NB4 (cell line): ENCODE data around the gene CIB4.
A peak's percentile ranks its signal among the peaks of the same experiment; 100 is the strongest.

Experiments used
- DNase-seq: peaks from one replicate; pipeline ENCODE4 v3.0.0; 2010; ENCODE audit warnings: low read depth
- H3K4me3 ChIP-seq: one replicate; pipeline ENCODE4 v1.5.1; 2011; ENCODE audit warnings: mild to moderate bottlenecking, low read depth, low read length, moderate library complexity
- CTCF ChIP-seq: IDR thresholded peaks from one replicate; pipeline ENCODE4 v1.5.1; 2012; ENCODE audit warnings: low read depth, low read length
- MAX ChIP-seq: IDR thresholded peaks from 2 replicates; pipeline ENCODE4 v1.6.1; 2011; ENCODE audit warnings: low read depth, low read length
- MYC ChIP-seq: IDR thresholded peaks from 2 replicates; pipeline ENCODE4 v1.6.1; 2011; ENCODE audit warnings: low read depth, low read length
- POLR2A ChIP-seq: IDR thresholded peaks from 2 replicates; pipeline ENCODE4 v1.6.1; 2011; ENCODE audit warnings: mild to moderate bottlenecking; ENCODE audit not compliant: insufficient read length; ENCODE audit errors: extremely low read depth

The CIB4 gene

GRCh38 chr2:26579723-26580040 lies 61.5 kb downstream of the CIB4 start:
- no peak for DNase-seq
- no peak for TF ChIP-seq POLR2A
- no peak for TF ChIP-seq MYC
- TF ChIP-seq CTCF: no peak
- TF ChIP-seq MAX: no peak
- no peak overlapping the region for H3K4me3 ChIP-seq

- TF ChIP-seq MYC (no peak), CTCF (no peak), POLR2A (no peak), MAX (no peak)
- H3K4me3 ChIP-seq: no peak overlapping the region
- DNase-seq: no peak
These were observed 62.0 kb downstream of the CIB4 start for GRCh38 chr2:26579025-26579722.

GRCh38 chr2:26578581-26578980 lies 62.6 kb downstream of the CIB4 start:
- H3K4me3 ChIP-seq: no peak overlapping the region
- TF ChIP-seq CTCF (no peak), MAX (no peak), POLR2A (no peak), MYC (no peak)
- no peak for DNase-seq

- H3K4me3 ChIP-seq: no peak overlapping the region
- no peak for DNase-seq
- TF ChIP-seq POLR2A (no peak), MAX (no peak), CTCF (no peak), MYC (no peak)
These were observed 63.1 kb downstream of the CIB4 start for GRCh38 chr2:26578113-26578458.

GRCh38 chr2:26577442-26578112 lies 63.6 kb downstream of the CIB4 start:
- DNase-seq: peak; percentile 70
- no peak overlapping the region for H3K4me3 ChIP-seq
- TF ChIP-seq CTCF (peak; percentile 94), MAX (no peak)
